Subcutaneous adipose tissue (tissue), 4 donors: Measurements from ENCODE around the gene TPSAB1. TPM values are rescaled to one million over a fixed set of nuclear protein-coding genes. Genes with fewer than 3 reads are reported as not detected.

Experiments
- total RNA-seq, 4 donors: library from RNA; depleted of rRNA; stranded (reverse); fragments of >200 nt; gene quantifications; one replicate each; pipeline ENCODE4 v1.1.0, GENCODE V29; 2016
- TF ChIP-seq, protein P1 (sequence below): fragments of 450-650 bp; IDR thresholded peaks from one replicate; pipeline ENCODE4 v1.5.1; 2016; ENCODE audit warnings: low read depth, mild to moderate bottlenecking, control low read depth, antibody characterized with exemption, moderate library complexity

The TPSAB1 gene
- total RNA-seq, 4 donors from 2014 or later = 31.8 to 116 (median 69.8) TPM

DNA sequence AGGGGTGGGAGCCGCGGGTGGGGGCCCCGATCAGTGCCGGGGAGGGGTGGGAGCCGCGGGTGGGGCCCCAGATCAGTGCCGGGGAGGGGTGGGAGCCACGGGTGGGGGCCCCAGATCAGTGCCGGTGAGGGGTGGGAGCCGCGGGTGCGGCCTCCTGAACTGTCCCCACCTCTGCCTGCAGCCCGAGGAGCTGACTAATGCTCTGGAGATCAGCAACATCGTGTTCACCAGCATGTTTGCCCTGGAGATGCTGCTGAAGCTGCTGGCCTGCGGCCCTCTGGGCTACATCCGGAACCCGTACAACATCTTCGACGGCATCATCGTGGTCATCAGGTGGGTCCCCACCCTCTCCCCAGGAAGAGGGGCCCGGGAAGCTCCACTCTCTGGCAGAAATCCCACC, 35.6 kb upstream of the TPSAB1 start:
- TF ChIP-seq, protein P1, sequence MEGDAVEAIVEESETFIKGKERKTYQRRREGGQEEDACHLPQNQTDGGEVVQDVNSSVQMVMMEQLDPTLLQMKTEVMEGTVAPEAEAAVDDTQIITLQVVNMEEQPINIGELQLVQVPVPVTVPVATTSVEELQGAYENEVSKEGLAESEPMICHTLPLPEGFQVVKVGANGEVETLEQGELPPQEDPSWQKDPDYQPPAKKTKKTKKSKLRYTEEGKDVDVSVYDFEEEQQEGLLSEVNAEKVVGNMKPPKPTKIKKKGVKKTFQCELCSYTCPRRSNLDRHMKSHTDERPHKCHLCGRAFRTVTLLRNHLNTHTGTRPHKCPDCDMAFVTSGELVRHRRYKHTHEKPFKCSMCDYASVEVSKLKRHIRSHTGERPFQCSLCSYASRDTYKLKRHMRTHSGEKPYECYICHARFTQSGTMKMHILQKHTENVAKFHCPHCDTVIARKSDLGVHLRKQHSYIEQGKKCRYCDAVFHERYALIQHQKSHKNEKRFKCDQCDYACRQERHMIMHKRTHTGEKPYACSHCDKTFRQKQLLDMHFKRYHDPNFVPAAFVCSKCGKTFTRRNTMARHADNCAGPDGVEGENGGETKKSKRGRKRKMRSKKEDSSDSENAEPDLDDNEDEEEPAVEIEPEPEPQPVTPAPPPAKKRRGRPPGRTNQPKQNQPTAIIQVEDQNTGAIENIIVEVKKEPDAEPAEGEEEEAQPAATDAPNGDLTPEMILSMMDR = no peak

DNA sequence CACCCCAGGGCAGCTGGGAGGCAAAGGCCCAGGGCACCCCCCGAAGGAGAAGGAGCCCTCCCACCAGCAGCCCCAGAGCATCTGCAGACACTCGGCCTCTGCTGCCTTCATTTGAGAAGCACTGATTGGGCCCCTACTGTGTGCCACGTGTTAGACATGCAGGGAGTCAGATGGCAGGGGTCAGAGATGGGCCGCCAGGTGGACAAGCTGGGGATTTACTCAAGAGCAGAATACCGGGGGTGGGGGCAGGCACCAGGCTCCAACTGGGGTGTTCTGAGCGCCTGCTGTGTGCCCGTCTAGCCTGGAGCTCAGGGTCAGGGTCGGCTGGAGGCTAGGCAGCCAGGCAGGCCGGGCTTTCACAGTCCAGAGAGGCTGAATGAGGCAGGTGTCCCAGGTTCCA, 34.2 kb upstream of the TPSAB1 start:
- TF ChIP-seq, protein P1 = no peak

DNA sequence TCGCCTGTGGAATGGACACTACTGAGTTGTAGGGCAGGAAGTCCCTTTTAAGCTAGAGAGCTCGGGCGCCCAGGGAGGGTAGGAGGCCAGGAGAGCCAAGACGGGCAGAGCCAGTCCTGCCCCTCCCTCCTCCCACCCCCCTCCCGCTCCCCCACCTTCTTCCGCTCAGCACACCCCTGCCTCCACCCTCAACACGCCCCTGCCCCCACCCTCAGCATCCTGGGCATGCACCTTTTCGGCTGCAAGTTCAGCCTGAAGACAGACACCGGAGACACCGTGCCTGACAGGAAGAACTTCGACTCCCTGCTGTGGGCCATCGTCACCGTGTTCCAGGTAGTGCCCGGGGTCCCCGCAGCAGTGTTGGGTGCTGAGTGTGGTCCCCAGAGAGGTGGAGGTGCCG, 33.7 kb upstream of the TPSAB1 start:
- TF ChIP-seq, protein P1 = no peak

DNA sequence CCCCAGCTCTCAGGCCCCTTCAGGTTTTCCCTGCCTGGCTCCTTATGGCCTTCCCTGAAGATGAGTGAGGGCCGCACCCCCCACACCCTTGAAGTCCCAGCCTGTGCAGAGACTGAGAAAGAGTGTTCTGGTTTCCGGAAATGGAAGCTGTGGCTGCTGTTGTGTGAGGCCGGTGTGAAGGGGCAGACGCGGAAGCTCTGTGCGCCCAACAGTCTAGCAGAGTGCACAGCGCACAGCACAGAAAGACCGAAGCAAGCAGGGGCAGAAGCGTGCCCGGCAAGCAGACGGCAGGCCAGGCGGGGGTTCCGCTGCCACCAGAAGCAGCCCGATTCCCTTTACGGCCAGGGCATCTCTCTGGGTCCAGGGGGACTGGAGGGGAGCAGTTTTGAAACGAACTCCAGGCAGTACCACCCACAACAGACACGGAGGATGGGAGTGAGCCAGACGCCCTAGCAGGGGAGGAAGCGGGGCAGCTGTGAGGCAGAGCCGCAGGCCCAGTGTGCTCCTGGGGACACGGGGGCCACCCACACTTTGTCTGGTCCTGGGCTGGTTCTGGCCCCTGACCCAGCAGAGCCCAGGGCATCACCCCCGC, 32.2 kb upstream of the TPSAB1 start:
- TF ChIP-seq, protein P1 = no peak

DNA sequence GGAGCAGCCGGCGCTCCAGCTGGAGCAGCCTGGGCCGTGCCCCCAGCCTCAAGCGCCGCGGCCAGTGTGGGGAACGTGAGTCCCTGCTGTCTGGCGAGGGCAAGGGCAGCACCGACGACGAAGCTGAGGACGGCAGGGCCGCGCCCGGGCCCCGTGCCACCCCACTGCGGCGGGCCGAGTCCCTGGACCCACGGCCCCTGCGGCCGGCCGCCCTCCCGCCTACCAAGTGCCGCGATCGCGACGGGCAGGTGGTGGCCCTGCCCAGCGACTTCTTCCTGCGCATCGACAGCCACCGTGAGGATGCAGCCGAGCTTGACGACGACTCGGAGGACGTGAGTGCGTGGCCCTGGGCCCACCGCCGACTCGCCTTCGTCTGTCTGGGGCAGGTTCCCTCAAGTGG, 31.4 kb upstream of the TPSAB1 start:
- TF ChIP-seq, protein P1 = no peak

DNA sequence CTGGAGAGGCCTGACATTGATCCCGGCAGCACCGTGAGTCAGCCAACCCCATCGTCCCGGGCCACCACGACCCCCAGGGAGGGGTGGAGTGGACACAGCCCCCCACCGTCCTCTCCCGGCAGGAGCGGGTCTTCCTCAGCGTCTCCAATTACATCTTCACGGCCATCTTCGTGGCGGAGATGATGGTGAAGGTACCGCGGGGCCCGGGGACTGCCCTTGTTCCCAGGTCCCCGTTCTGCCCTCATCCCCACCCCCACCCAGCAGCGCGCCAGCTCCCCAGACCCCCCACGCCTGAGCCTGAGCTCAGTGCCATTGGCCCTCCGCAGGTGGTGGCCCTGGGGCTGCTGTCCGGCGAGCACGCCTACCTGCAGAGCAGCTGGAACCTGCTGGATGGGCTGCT, 30.0 kb upstream of the TPSAB1 start:
- TF ChIP-seq, protein P1 = no peak

DNA sequence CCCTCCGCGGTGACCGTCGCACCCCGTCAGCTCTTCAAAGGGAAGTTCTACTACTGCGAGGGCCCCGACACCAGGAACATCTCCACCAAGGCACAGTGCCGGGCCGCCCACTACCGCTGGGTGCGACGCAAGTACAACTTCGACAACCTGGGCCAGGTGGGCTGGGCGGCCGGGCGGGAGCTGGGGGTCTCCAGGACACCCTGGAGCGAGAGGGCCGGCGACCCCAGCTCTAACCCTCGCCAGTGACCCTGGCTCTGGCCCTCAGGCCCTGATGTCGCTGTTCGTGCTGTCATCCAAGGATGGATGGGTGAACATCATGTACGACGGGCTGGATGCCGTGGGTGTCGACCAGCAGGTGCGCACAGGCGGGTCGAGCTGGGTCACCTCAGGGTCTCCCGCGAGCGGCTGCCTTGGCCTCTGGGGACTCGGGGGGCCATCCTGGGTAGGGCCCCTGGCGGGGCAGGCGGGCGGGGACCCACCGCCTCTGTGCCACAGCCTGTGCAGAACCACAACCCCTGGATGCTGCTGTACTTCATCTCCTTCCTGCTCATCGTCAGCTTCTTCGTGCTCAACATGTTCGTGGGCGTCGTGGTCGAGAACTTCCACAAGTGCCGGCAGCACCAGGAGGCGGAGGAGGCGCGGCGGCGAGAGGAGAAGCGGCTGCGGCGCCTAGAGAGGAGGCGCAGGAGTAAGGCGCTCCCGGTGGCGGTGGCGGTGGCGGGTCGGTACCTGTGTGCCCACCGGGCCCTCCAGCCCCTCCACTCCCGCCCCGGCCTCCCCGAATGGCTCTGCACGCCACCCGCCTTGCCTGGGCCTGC, 28.8 kb upstream of the TPSAB1 start:
- TF ChIP-seq, protein P1 = no peak
